NK-92 (cell line): ENCODE results near the gene SLC49A4.

Experiments
- DNase-seq: peaks from one replicate; lab custom pipeline; 2025; ENCODE audit not compliant: unreplicated experiment; lab: John Stamatoyannopoulos, UW

The SLC49A4 gene

DNA sequence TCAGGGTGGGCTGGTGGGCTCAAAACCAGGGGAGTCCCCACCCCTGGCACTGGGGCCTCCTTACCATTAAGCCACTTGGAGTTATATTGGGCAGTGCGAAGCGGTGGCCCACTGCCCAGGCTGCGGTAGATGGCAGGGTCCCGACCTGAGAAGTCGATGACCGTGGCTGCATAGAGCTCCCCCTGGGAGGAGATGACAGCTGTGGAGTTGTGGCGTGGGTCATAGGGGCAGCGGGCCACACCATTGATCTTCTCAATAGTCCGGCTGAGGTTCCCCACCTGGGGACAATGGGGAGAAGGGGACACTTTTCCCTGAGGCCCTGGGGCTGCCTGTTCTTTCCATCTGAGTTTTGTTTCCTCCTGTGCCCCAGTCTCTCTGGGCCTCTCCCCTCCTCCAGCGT is 132.9 kb downstream of the SLC49A4 start:
- DNase-seq, result no peak

DNA sequence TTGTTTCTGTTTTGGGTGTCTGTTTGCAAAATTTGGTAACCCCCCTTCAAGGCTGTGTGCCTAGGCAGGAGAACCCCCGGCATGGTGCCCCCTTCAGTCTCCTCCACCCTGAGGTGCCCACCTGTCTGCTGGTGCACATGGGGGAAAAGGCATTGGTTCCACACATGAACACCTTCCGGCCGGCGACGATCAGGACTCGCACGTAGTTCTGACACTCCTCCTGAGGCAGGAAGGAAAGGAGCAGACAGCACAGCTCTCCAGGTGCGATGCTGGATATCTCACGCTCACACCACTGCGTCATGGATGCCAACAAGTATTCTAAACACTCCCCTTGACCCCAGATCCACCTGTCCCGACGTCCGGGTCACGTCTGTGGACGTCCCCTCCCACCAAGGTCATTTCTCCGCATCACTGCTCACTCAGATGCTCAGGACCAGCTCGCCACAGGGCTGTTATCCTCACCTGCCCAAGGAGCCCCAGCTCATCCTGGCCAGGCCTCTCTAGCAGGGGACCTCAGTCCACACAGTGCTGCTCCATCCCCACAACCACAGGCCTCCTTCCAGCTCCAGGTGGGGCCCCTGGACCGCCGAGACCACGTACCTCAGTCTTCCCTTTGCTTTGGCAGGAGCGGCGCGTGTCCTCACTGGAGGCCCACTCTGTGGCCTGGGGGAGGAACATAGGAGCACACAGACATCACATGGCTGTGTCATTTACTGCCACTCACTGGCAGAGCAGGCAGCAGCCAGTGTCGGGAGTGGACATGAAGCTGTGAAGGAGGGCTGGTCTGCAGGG is 133.7 kb downstream of the SLC49A4 start:
- DNase-seq, result no peak

DNA sequence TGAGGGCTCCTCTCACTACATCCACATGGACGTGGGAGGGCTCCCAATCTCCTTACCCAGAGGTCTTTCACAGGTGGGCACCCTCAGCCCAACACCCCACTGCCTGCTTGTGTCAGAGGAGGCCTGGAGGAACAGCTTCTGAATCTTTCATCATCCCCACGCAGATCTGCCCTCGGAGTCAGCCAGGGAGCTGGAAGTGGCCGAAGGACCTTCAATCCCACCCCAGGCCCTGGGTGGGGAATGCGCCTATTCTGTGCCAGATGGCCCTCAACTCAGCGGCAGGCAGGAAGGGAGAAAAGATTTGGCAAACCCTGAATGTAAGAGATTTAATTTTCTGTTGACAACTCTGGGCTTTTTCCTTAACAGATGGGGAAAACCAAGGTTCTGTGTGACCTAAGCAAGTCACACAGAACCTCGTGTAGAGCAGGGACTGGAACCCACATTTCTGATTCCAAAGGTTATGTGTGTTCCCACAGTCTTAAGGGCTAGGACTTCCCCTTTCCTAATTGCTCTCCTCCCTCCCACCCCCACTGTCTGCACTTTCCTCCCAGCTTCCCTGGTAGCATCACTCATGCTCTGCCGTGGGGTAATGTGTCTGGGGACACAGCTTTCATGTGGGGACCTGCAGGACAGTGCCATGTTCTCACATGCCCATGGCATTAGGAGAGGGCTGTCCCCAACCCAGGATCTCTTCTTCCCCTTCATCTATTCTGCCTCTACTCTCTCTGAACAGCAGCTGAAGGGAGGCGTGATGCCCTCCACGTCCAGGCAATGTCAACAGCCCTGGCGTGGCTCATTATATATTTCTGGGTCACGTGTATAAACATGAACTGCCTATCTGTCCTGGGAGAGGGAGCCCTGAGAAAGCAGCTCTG is 134.6 kb downstream of the SLC49A4 start:
- DNase-seq, result no peak

DNA sequence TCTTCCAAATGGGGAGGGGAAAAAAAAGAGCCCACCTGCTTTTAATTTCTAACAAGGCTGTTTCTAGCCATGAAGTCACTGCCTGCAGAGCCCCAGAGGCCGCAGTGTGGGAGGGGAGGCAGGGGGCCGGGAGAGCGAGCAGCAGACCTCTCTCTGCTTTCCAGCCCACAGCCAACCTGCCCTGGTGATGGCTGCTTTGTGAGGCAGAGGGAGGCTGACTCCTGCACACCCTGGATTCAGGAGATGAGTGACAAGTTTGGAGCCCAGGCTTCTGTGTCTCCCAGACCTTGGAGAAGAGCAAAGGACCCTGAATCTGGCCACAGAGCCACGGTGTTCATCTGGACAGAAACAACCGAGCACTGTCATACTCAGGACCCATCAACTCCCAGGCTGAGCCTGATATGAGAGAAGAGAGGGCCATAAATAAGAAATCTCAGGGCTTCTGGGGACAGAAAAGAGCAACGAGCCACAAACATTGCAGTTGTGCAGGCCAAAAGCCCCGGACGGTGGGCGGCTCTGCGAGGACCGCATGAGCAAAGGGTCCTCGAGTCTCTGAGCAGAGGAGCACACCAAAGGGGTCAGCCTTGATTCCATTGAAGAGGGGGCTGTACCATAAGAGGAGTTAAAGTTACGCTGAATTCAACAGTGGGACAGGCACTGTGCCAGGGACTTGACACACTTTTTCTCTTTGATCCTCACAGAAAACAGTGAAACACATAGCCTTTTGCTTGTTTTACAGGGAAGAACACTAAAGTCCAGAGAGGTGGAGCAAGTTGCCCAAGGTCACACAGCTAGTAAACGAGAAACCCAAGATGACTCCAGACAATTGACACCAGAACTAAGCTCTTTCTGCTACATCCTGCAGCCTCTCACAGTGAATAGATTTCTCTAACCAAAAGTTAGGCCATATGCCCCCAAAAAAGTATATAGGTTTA is 135.5 kb downstream of the SLC49A4 start:
- no peak for DNase-seq
